Right lobe of liver (tissue), 4 donors: ENCODE data around the gene DUSP16.

Experiments
- CTCF ChIP-seq, 4 donors: fragments of 200-600 bp in 3 of 4; fragments of 450-650 bp in 1 of 4; IDR thresholded peaks; one replicate each; pipeline versions ENCODE4 v1.5.1 to v1.8.0; 2016 to 2022; ENCODE audit warnings: antibody characterized with exemption in 4 of 4, mild to moderate bottlenecking in 2 of 4
- POLR2A ChIP-seq: fragments of 450-650 bp; IDR thresholded peaks from one replicate; pipeline ENCODE4 v1.6.1; 2017; ENCODE audit warnings: antibody characterized with exemption, mild to moderate bottlenecking
- donor health status: DM: no; HTN: no; CAD: no.
- donor health status: DM: no; HTN: no; CAD: no.
- donor health status: DM: no; HTN: yes; CAD: no.

GRCh38 chr12:12469386-12469785 is 93.3 kb downstream of the DUSP16 start:
- TF ChIP-seq CTCF (IDR thresholded peaks at IDR 0.05) (no peak), POLR2A (no peak)
